Common myeloid progenitor, CD34-positive (primary cell): ENCODE measurements around the gene PRR13.

Experiments
- CTCF ChIA-PET: fragments of 350-600 bp; sonication (Branson Sonifier 250); formaldehyde crosslinking; loops from one replicate; lab custom pipeline; 2021; ENCODE audit warnings: antibody characterized with exemption; lab: Charles Lee
- POLR2A ChIA-PET: fragments of 350-600 bp; sonication (Branson Sonifier 250); formaldehyde crosslinking; loops from one replicate; lab custom pipeline; 2021; ENCODE audit warnings: antibody characterized with exemption; lab: Charles Lee
- DNase-seq, 3 donors: peaks; one replicate each; pipeline versions ENCODE4 v3.0.0 to v3.0.0-alpha.2; 2013
- H3K27ac ChIP-seq, 2 experiments: 1 replicate in 1 of 2; 2 replicates in 1 of 2; pipeline ENCODE4 v1.7.0; 2013; ENCODE audit warnings: inconsistent platforms in 2 of 2, low read length in 2 of 2, mild to moderate bottlenecking in 2 of 2, low read depth in 1 of 2, moderate library complexity in 1 of 2; ENCODE audit not compliant: severe bottlenecking in 2 of 2, insufficient read depth in 1 of 2, poor library complexity in 1 of 2
- H3K27me3 ChIP-seq, 5 experiments: replicated peaks in 2 of 5; 1 replicate in 3 of 5; 2 replicates in 2 of 5; pipeline versions ENCODE4 v1.6.1 to v1.7.0; 2013; ENCODE audit warnings: low read length in 4 of 5, mild to moderate bottlenecking in 2 of 5, moderate library complexity in 2 of 5, inconsistent platforms in 1 of 5; ENCODE audit not compliant: insufficient read depth in 5 of 5, control insufficient read depth in 4 of 5
- H3K36me3 ChIP-seq, 4 experiments: 1 replicate in 2 of 4; 2 replicates in 2 of 4; pipeline versions ENCODE4 v1.6.1 to v1.7.0; 2013; ENCODE audit warnings: low read length in 3 of 4, control low read depth in 1 of 4, mild to moderate bottlenecking in 1 of 4; ENCODE audit not compliant: control insufficient read depth in 4 of 4, insufficient read depth in 4 of 4
- H3K4me1 ChIP-seq, 4 experiments: 1 replicate in 3 of 4; 2 replicates in 1 of 4; pipeline versions ENCODE4 v1.6.1 to v1.7.1; 2013; ENCODE audit warnings: low read length in 3 of 4, mild to moderate bottlenecking in 3 of 4, control low read depth in 1 of 4, inconsistent platforms in 1 of 4, moderate library complexity in 1 of 4; ENCODE audit not compliant: control insufficient read depth in 4 of 4, insufficient read depth in 4 of 4; ENCODE audit errors: control extremely low read depth in 1 of 4
- H3K4me3 ChIP-seq, 7 experiments: 1 replicate in 4 of 7; 2 replicates in 3 of 7; pipeline versions ENCODE4 v1.5.1 to v1.7.0; 2013; ENCODE audit warnings: mild to moderate bottlenecking in 7 of 7, low read length in 6 of 7, moderate library complexity in 6 of 7, inconsistent platforms in 2 of 7, low read depth in 2 of 7, control low read depth in 1 of 7; ENCODE audit not compliant: insufficient read depth in 4 of 7, control insufficient read depth in 1 of 7; ENCODE audit errors: extremely low read depth in 1 of 7
- H3K9me3 ChIP-seq, 5 experiments: 1 replicate in 4 of 5; 2 replicates in 1 of 5; pipeline versions ENCODE4 v1.6.1 to v1.7.1; 2013; ENCODE audit warnings: low read length in 4 of 5, mild to moderate bottlenecking in 2 of 5, inconsistent platforms in 1 of 5, low read depth in 1 of 5, moderate library complexity in 1 of 5; ENCODE audit not compliant: control insufficient read depth in 4 of 5, insufficient read depth in 2 of 5; ENCODE audit errors: control extremely low read depth in 1 of 5
- WGBS: methylation state at CpG from one replicate; pipeline ENCODE4 v1.1.5; 2013; ENCODE audit not compliant: insufficient coverage; 5-methylcytosine and 5-hydroxymethylcytosine counted together

Gene PRR13

DNA sequence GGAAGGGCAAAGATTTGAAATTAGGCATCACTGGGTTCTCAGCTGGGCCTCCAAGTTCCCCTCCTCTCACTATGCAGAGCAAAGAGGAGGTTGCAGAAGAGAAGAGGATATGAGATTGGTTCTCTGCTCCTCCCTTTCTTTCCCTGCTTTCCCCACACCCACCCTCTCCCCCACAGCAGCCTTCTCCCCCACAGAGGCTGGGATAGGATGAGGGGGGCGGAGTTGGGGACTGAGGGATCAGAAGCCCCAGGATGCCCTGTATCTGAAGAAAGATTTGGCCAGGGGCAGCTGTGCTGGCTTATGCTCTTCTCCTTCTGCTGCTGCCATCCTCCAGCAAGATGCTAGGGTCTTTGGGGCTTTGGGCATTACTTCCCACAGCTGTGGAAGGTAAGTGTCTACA is 17.9 kb upstream of the PRR13 start, which contains the start of gene AMHR2:
Gene AMHR2 (plus strand): TSS at position 259 of the 400 bp plus-strand sequence. CDS start 80 bp downstream, at position 339.
- no peaks in the 10 kb centered on the region for H3K36me3 ChIP-seq
- H3K27me3 ChIP-seq, result no peaks in the 10 kb centered on the region
- ChIA-PET CTCF (interaction anchor here (0.9 to 7.6 kb wide), 6 partner anchors 8 to 98 kb away, joined by 3 to 138 read pairs (median 4); no protein-coding TSS in a partner anchor), POLR2A (interaction anchor here (0.9 kb wide), 1 partner anchor 42 kb away, joined by 3 read pairs; no protein-coding TSS in a partner anchor)
- DNase-seq, result no peak
- no CpG with 5 or more reads among the region's 1 CpG for WGBS
- H3K9me3 ChIP-seq, result no peaks in the 10 kb centered on the region
- H3K27ac ChIP-seq, result peak within 1 kb of the TSS in 1 of 2 experiments; percentile 21
- H3K4me3 ChIP-seq, result no peak within 1 kb of the TSS
- H3K4me1 ChIP-seq, result peaks cover 0 to 12% (median 6%) of the 10 kb centered on the region in 4 experiments

DNA sequence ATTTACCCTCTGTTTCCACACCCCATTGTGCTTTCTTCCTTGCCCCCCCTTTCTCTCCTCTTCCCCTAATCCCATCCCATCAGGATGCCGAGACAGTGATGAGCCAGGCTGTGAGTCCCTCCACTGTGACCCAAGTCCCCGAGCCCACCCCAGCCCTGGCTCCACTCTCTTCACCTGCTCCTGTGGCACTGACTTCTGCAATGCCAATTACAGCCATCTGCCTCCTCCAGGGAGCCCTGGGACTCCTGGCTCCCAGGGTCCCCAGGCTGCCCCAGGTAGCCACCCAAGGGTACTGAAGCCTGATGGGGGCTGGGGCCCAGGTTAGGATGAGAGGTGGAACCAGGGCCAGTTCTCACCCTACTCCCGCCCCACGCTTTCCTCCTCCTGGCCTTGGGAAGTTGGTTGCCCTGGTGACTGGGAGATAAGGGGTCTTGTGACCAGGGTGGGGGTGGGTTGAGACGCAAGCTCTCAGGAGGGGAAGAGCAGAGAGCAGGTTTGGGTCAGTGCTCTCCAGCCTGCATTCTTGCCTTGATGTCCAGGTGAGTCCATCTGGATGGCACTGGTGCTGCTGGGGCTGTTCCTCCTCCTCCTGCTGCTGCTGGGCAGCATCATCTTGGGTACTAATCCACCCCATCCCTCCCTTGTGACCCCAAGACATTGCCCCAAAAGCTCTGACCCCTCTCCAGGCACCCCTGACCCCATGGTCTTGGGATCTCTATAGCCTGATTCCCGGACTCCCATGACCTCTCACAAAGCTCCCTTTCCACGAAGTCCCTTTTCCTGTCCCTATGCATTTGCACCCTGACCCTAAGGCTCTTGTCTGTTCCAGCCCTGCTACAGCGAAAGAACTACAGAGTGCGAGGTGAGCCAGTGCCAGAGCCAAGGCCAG is 16.7 kb upstream of the PRR13 start:
- peak in 1 of 3 donors; percentile 18 for DNase-seq
- H3K27me3 ChIP-seq, result no peaks in the 10 kb centered on the region
- ChIA-PET POLR2A (no interaction called here), CTCF (interaction anchor here (0.7 to 7.6 kb wide), 10 partner anchors 8 to 114 kb away, joined by 3 to 138 read pairs (median 3); partner anchors contain the start of gene AAAS)
- H3K27ac ChIP-seq, result peak overlapping the region in 1 of 2 experiments; percentile 60
- H3K4me3 ChIP-seq, result no peak overlapping the region
- H3K9me3 ChIP-seq, result no peaks in the 10 kb centered on the region
- WGBS, result 97% methylated on average over 6 of the region's 9 CpGs
- H3K36me3 ChIP-seq, result no peaks in the 10 kb centered on the region
- peaks cover 0 to 12% (median 6%) of the 10 kb centered on the region in 4 experiments for H3K4me1 ChIP-seq

DNA sequence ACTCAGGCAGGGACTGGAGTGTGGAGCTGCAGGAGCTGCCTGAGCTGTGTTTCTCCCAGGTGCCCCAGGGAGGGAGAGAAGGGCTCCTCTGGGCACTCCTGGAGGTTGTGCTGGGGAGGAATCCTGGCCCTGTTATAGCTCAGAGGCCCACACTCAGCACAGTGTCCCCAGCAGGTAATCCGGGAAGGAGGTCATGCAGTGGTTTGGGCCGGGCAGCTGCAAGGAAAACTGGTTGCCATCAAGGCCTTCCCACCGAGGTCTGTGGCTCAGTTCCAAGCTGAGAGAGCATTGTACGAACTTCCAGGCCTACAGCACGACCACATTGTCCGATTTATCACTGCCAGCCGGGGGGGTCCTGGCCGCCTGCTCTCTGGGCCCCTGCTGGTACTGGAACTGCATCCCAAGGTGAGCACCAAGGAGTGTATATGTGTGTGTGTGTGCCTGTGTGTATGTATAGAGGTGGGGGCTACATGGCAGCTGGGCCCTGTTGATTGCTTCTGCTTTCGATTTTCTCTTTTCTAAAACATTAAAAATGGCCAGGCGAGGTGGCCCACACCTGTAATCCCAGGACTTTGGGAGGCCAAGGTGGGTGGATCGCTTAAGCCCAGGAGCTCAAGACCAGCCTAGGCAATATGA is 15.9 kb upstream of the PRR13 start:
- no peaks in the 10 kb centered on the region for H3K9me3 ChIP-seq
- peaks cover 0 to 12% (median 6%) of the 10 kb centered on the region in 4 experiments for H3K4me1 ChIP-seq
- peak overlapping the region in 1 of 2 experiments; percentile 60 for H3K27ac ChIP-seq
- no peaks in the 10 kb centered on the region for H3K27me3 ChIP-seq
- no peak overlapping the region for H3K4me3 ChIP-seq
- WGBS, result 79% methylated on average over 11 of the region's 11 CpGs
- no peaks in the 10 kb centered on the region for H3K36me3 ChIP-seq
- ChIA-PET POLR2A (no interaction called here), CTCF (interaction anchor here (0.7 to 7.6 kb wide), 11 partner anchors 10 to 113 kb away, joined by 3 to 138 read pairs (median 3); partner anchors contain the start of gene AAAS)
- DNase-seq, result no peak

DNA sequence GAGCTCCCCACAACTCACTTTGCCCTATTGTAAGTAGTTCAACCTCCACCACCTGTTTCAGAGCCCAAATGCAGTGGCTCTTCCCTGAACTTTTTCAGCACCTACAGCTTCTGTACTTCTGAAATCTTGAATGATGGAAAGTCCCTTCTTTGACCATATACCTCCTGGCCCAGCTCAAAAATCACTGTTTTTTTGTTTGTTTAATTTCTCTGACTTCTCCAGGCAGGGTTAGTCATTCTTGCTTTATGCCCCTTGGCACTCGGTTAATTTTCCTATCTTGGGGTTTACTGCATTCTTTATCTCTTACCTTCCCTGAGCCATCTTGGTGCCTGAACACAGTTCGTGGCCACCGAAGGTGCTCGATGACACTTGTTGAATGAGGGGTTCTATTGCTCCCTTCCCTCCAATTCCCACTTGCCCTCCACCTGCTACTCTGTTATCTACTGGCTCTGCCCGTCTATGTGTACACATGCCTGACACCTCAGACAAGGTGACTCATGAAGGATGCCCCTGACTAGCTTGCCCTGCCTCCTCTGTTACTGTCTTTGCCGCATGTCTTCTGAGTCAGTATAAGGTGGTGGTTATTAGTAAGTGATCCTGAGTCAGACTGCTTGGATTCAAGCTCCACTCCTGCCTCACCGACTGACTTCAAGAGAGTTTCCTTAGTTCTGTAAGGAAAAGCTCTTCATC is 13.5 kb upstream of the PRR13 start:
- no peak overlapping the region for H3K4me3 ChIP-seq
- no peak overlapping the region for H3K27ac ChIP-seq
- no peak for DNase-seq
- peaks cover 0 to 9% (median 3%) of the 10 kb centered on the region in 4 experiments for H3K4me1 ChIP-seq
- 92% methylated on average over 7 of the region's 7 CpGs for WGBS
- H3K9me3 ChIP-seq, result no peaks in the 10 kb centered on the region
- H3K27me3 ChIP-seq, result no peaks in the 10 kb centered on the region
- CTCF ChIA-PET, result interaction anchor here (0.7 to 1.8 kb wide), 7 partner anchors 8 to 83 kb away, joined by 3 to 8 read pairs (median 3); partner anchors contain the start of gene PRR13
- POLR2A ChIA-PET, result interaction anchor here (0.6 to 0.7 kb wide), 2 partner anchors 16 to 83 kb away, joined by 3 read pairs; no protein-coding TSS in a partner anchor
- no peaks in the 10 kb centered on the region for H3K36me3 ChIP-seq

DNA sequence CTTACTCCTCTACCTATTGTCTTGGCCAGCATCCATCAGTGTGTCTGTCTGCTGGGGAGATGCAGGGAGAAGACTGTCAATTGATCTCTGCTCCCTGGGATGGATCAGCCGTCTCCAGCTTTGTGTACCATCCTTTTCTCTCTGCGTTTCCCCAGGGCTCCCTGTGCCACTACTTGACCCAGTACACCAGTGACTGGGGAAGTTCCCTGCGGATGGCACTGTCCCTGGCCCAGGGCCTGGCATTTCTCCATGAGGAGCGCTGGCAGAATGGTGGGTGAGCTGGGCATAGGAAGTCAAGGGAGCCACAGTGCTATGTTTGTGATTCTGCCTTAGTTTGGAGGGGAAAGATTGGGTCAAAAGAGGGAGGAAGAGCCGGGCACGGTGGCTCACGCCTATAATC is 12.8 kb upstream of the PRR13 start:
- no peak overlapping the region for H3K4me3 ChIP-seq
- no peak for DNase-seq
- no peaks in the 10 kb centered on the region for H3K27me3 ChIP-seq
- no peak overlapping the region for H3K27ac ChIP-seq
- peaks cover 0 to 9% (median 3%) of the 10 kb centered on the region in 4 experiments for H3K4me1 ChIP-seq
- no peaks in the 10 kb centered on the region for H3K36me3 ChIP-seq
- H3K9me3 ChIP-seq, result no peaks in the 10 kb centered on the region
- ChIA-PET POLR2A (interaction anchor here (0.6 kb wide), 1 partner anchor 84 kb away, joined by 3 read pairs; no protein-coding TSS in a partner anchor), CTCF (interaction anchor here (0.7 to 1.8 kb wide), 6 partner anchors 9 to 84 kb away, joined by 3 to 8 read pairs (median 4); partner anchors contain the start of gene PRR13)
- WGBS, result 100% methylated on average over 4 of the region's 7 CpGs

DNA sequence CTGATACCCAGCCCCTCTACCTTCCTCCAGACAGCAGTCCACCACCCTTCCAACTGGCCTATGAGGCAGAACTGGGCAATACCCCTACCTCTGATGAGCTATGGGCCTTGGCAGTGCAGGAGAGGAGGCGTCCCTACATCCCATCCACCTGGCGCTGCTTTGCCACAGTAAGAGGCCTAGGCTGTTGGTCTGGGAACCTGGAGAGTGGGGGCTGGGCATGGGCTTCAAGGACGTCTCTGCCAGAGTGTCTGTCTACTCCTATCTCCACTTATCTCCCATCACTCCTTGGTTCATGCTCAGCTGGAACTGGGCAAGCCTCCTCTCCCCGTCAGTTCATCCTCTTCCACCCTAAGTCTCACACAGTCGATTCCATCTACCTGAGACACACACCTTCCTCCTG is 11.4 kb upstream of the PRR13 start:
- Histone ChIP-seq H3K4me3 (no peak overlapping the region), H3K27me3 (no peaks in the 10 kb centered on the region), H3K36me3 (no peaks in the 10 kb centered on the region), H3K9me3 (no peaks in the 10 kb centered on the region), H3K4me1 (peaks cover 0 to 4% (median 0%) of the 10 kb centered on the region in 4 experiments), H3K27ac (no peak overlapping the region)
- ChIA-PET CTCF (interaction anchor here (1.1 to 1.7 kb wide), 5 partner anchors 9 to 95 kb away, joined by 3 to 8 read pairs (median 3); no protein-coding TSS in a partner anchor), POLR2A (no interaction called here)
- WGBS, result 100% methylated on average over 3 of the region's 5 CpGs
- no peak for DNase-seq
